Astrocyte of the hippocampus (primary cell): ENCODE results near the gene ANKRD26.

Experiments used
- DNase-seq: peaks from one replicate; pipeline ENCODE4 v3.0.0; 2011; ENCODE audit warnings: low read depth, low spot score

ANKRD26 gene

GRCh38 chr10:27020243-27020642 lies 80.1 kb downstream of the ANKRD26 start:
- no peak for DNase-seq

GRCh38 chr10:27019827-27020226 lies 80.5 kb downstream of the ANKRD26 start:
- DNase-seq: peak; percentile 41

GRCh38 chr10:26997610-26998009 lies 102.7 kb downstream of the ANKRD26 start:
- no peak for DNase-seq

GRCh38 chr10:26994743-26995142 lies 105.6 kb downstream of the ANKRD26 start:
- no peak for DNase-seq

GRCh38 chr10:26987851-26988250 lies 112.4 kb downstream of the ANKRD26 start:
- no peak for DNase-seq

GRCh38 chr10:26983156-26983555 lies 117.1 kb downstream of the ANKRD26 start:
- DNase-seq: no peak

GRCh38 chr10:26982058-26982457 lies 118.2 kb downstream of the ANKRD26 start:
- no peak for DNase-seq

GRCh38 chr10:26981232-26981824 lies 119.0 kb downstream of the ANKRD26 start:
- DNase-seq: no peak

- DNase-seq: no peak
These were observed 121.8 kb downstream of the ANKRD26 start for GRCh38 chr10:26978519-26978918.

GRCh38 chr10:26977635-26978034 lies 122.7 kb downstream of the ANKRD26 start:
- DNase-seq: no peak

GRCh38 chr10:26970667-26971066 lies 129.6 kb downstream of the ANKRD26 start:
- DNase-seq: no peak

GRCh38 chr10:26969145-26969926 lies 131.0 kb downstream of the ANKRD26 start:
- DNase-seq: peak; percentile 11

- no peak for DNase-seq
These were observed 137.5 kb downstream of the ANKRD26 start for GRCh38 chr10:26962835-26963234.

GRCh38 chr10:26960308-26960707 lies 140.0 kb downstream of the ANKRD26 start:
- peak; percentile 15 for DNase-seq

GRCh38 chr10:26959841-26960240 lies 140.5 kb downstream of the ANKRD26 start:
- DNase-seq: no peak
